GM18502 (cell line): Measurements from ENCODE around the gene ARHGEF7.

Source experiments
- ATAC-seq: cut with Tn5 transposase; IDR thresholded peaks from one replicate; pipeline ENCODE4 v1.9.1; 2021; ENCODE audit warnings: mild to moderate bottlenecking; ENCODE audit not compliant: unreplicated experiment, poor library complexity

ARHGEF7 gene

GRCh38 chr13:111215081-111216047, 100.3 kb downstream of the ARHGEF7 start:
- ATAC-seq = no peak

DNA sequence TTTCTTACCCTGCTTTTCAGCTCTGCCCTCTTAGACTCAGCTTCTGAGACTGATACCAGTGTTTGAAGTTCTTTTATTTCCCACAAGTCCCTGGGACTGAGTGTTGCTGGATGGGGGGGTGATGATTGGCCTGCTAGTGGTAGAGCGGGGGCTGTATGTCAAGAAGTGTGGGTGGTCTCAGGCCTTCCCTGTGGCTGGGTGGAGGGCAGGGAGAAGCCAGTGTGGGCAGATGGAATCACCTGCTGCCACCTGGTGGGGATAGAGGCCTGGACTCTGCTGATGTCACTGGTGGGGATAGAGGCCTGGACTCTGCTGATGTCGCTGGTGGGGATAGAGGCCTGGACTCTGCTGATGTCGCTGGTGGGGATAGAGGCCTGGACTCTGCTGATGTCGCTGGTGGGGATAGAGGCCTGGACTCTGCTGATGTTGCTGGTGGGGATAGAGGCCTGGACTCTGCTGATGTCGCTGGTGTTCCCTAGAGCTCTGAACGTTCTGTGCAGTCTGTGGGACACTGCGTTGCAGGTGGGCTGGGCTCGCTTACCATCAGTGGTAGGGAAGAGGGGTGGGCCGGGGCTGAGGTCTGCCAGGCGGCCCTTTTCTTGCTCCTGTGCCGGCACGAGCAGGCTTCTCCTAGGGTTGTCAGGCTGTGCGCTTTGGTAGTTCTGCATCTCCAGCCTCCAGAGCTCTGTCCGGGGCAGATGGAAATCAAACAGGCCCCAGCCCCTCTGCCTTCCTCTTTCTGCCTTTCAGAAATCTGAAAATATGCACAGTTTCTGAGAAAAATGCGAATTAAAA, 101.3 kb downstream of the ARHGEF7 start:
- no peak for ATAC-seq

- no peak for ATAC-seq
Observed at GRCh38 chr13:111217641-111218040, 102.5 kb downstream of the ARHGEF7 start.

GRCh38 chr13:111219280-111219679, 104.2 kb downstream of the ARHGEF7 start:
- ATAC-seq = no peak

DNA sequence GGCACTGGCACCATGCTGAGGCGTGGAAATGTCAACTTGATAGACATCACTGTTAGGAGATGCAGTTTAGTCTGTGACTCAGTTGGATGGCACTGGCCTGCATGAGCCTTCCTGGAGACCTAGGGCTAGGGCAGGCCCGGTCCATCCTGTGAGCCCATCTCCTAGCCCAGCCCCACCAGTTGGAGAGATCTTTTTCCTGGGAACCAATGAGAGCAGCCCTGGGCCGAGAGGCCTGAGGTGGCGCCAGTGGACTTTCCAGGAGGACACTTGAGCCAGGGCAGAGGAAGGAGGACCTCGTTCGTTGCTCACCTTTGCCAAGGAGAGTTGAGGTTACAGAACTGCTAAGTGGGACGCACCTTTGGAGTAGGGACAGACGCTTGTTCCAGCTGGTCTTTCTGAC, 104.8 kb downstream of the ARHGEF7 start:
- ATAC-seq = no peak

GRCh38 chr13:111225166-111225565, 110.1 kb downstream of the ARHGEF7 start:
- no peak for ATAC-seq

GRCh38 chr13:111225810-111226546, 110.9 kb downstream of the ARHGEF7 start:
- no peak for ATAC-seq

DNA sequence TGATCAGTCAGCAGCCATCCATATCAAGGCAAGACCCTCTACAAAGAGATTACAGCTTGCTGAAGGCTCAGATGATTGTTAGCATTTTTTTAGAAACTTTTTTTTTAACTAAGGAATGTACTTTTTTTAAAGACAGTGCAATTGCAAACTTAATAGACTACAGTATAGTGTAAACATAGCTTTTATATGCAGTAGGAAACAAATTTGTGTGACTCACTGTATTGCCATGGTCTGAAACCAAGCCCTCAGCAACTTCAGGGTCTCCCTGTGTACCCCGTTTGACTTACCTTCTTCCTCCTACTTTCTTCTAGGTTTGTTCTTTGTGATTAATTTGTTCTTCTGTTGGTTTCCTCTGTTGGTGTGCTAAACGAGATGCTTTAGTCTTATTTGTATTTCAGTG, 112.3 kb downstream of the ARHGEF7 start:
- ATAC-seq = no peak

DNA sequence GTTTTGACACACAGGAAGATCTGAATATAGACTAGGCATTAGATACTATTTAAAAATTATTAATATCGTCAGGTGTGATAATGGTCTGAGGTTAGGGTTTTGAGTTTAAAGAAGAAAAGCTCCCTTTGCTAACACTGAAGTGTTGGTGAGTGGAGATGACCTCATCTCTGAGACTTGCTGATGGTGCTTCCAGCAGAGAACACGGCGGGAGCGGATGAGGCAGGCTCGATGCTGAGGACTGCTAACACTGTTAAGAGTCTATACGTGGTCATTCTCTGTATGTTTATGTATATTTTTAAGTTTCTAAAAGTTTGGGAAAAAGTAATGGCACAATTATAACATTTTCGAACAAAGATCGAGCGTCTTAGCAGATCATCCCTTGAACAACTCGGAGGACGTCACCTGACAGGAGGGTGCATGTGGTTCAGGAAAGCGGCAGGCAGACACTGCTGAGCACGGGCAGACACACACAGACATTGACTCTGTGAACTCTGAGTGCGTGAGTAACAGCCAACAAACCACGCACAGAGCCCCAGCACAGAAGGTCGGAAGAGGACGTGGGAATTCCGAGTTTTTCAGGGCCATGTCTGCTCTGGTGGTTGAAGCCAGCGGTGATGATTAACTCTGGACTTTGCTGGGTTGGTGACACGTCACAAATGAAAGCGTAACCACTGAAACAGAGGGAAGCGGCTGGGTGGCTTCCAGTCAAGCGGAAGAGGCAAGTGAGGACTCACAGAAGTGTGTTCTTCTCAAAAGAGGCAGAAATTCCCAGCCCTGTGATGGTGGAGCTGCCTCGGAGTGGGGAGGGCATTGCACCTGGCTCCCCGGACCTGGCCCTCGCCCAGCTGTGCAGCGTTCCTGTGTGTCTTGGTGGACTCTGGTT, 113.4 kb downstream of the ARHGEF7 start:
- no peak for ATAC-seq

- no peak for ATAC-seq
Observed at GRCh38 chr13:111230385-111230930, 115.3 kb downstream of the ARHGEF7 start.

GRCh38 chr13:111232191-111232590, 117.1 kb downstream of the ARHGEF7 start:
- ATAC-seq = no peak

- no peak for ATAC-seq
Observed at GRCh38 chr13:111233080-111233479, 118.0 kb downstream of the ARHGEF7 start.

DNA sequence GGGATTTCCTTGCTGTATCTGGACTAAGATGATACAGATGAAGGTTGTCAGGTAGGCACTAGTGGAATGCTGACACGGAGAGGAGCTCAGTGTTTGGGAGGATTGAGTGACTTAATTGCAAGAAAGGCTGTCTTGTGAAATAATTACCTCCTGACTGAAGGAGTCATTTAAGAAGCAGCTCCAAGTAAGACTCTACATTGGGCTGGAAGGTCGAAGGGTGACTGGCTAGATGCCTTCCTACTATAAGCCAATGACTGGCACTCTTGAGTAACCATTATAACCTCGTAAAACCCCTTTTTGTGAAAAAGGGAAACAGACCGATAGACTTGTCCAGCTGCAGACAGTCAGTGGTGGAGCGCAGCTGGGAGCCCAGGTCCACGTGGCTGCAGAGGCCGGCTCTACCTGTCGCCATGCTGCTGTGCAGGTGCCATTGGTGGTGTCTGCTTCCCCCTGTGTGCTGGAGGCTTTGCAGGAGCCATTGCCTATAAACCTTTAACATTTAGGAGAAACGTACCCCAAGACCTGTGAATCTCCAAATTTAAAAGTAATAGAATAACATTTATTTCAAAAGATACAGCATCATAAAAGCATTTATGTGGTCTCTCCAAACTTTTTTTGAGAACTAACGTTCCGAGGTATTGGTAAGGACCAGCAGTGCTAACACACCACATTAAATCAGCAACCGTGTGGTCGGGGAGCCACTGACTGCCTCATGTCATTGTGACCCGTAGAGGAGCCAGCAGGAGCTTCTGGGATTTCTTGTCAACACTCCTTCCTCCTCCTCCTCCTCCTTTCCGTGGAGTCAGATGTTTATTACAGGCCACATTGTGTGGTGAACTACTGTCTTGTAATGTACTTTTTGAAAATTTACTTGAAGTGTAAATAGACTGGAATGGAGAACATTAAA, 124.9 kb downstream of the ARHGEF7 start:
- no peak for ATAC-seq

- no peak for ATAC-seq
Observed at GRCh38 chr13:111241006-111241755, 126.1 kb downstream of the ARHGEF7 start.

DNA sequence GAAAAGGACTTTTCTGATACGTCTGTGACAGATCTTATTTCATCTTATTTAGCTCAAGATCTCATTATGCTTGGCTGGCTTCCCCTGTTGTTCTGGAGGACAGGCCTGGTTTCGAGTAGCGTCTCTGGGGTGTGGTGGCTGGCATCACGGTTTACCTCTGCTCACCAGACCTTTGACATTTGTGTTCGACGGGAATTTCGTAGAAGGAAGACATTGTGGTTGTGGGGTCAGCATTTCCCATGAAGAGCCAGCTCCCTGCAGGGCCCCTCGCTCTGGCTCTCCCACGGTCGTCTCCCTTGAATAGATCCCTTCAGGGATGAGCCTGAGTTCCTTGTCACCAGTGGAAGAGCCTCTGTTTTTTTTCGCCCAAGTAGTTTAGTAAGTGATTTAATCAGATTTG, 126.8 kb downstream of the ARHGEF7 start:
- no peak for ATAC-seq

DNA sequence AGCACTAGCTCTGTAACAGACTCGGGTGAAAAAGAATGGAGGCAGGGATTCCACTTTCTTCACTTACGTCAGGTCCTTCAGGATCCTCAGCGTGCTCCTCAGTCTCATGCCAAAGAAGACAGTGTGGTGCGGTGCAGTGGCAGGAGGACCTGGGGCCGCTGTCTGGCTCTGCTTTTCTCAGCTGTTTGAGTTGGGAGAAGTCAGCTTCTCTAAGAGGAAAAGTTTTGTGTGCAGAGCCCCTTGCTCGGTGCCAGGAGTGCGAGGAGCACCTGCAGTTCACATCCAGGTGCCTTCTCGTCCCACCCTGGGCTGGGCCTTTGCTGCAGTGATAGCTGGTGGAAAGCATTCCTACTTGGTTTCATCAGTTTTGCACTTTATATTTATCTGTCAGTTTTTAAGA, 127.5 kb downstream of the ARHGEF7 start:
- ATAC-seq = no peak

DNA sequence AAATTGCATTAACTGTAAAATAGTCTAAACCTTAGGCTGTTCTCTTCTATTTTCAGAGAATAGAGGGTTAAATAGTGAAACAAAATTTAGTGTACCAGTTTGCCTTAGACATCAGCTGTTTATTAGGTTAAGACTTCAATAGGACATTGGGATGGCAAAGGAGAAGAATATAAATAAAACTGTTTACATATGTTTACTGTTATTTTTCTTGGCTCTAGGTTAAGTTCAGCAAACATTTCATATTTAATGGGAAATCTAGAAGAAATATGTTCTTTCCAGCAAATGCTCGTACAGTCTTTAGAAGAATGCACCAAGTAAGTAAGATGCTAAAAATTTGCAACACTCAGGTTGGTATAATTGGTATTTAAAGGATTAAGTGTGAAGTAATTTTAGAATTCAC, 128.9 kb downstream of the ARHGEF7 start:
- no peak for ATAC-seq
